Hepatocyte (in vitro differentiated cells): ENCODE measurements around the gene NAV3. TPM values are rescaled to one million over a fixed set of nuclear protein-coding genes. Genes with fewer than 3 reads are reported as not detected.
"Not testable (repeated sequence)": the region's sequence is repeated elsewhere in the genome, so short reads cannot be mapped to it uniquely, and the experiment has no call there.

ENCODE experiments used
- DNase-seq: peaks from one replicate; pipeline ENCODE4 v3.0.0-alpha.2; 2016; ENCODE audit warnings: low spot score
- H2AFZ ChIP-seq: fragments of 200-600 bp; sonication (generic); 2 replicates; pipeline ENCODE4 v1.6.0; 2016; ENCODE audit warnings: antibody characterized with exemption, mild to moderate bottlenecking
- H3K27ac ChIP-seq: fragments of 200-600 bp; sonication (generic); 2 replicates; pipeline ENCODE4 v1.5.1; 2016; ENCODE audit warnings: mild to moderate bottlenecking
- H3K27me3 ChIP-seq: fragments of 200-600 bp; sonication (generic); 2 replicates; pipeline ENCODE4 v1.6.1; 2016
- H3K36me3 ChIP-seq: fragments of 200-600 bp; sonication (generic); replicated peaks from 2 replicates; pipeline ENCODE4 v1.5.1; 2016; ENCODE audit warnings: low read depth; ENCODE audit not compliant: insufficient read depth
- H3K4me1 ChIP-seq: fragments of 200-600 bp; sonication (generic); 2 replicates; pipeline ENCODE4 v1.5.1; 2016; ENCODE audit warnings: mild to moderate bottlenecking, moderate library complexity; ENCODE audit not compliant: insufficient read depth
- H3K4me2 ChIP-seq: fragments of 200-600 bp; sonication (generic); 2 replicates; pipeline ENCODE4 v1.6.0; 2016
- H3K4me3 ChIP-seq: fragments of 200-600 bp; sonication (generic); 2 replicates; pipeline ENCODE4 v1.5.1; 2016; ENCODE audit warnings: mild to moderate bottlenecking
- H3K79me2 ChIP-seq: fragments of 200-600 bp; sonication (generic); 2 replicates; pipeline ENCODE4 v1.6.0; 2017; ENCODE audit warnings: mild to moderate bottlenecking
- H3K9me2 ChIP-seq: fragments of 200-600 bp; sonication (generic); replicated peaks from 2 replicates; pipeline ENCODE4 v1.6.0; 2017; ENCODE audit warnings: mild to moderate bottlenecking; ENCODE audit not compliant: insufficient read depth
- H3K9me3 ChIP-seq: fragments of 200-600 bp; sonication (generic); 2 replicates; pipeline ENCODE4 v1.5.1; 2016; ENCODE audit warnings: low read depth, mild to moderate bottlenecking
- H4K20me1 ChIP-seq: fragments of 200-600 bp; sonication (generic); 2 replicates; pipeline ENCODE4 v1.6.0; 2016; ENCODE audit warnings: mild to moderate bottlenecking; ENCODE audit not compliant: insufficient read depth, poor library complexity, severe bottlenecking
- EZH2 ChIP-seq: fragments of 200-600 bp; sonication (generic); IDR thresholded peaks from 2 replicates; pipeline ENCODE4 v1.6.1; 2016; ENCODE audit warnings: antibody characterized with exemption, mild to moderate bottlenecking, borderline replicate concordance
- EZH2phosphoT487 ChIP-seq: fragments of 200-600 bp; sonication (generic); IDR thresholded peaks from one replicate; pipeline ENCODE4 v1.6.1; 2018; ENCODE audit warnings: antibody characterized with exemption, mild to moderate bottlenecking, low read depth, moderate library complexity; ENCODE audit not compliant: unreplicated experiment, severe bottlenecking
- WGBS: methylation state at CpG from one replicate; pipeline ENCODE4 v1.1.6; 2016; ENCODE audit warnings: low lambda C conversion rate; ENCODE audit errors: missing lambda C conversion rate; 5-methylcytosine and 5-hydroxymethylcytosine counted together
- polyA plus RNA-seq: library from polyadenylated mRNA; unstranded; fragments of >200 nt; fragmentation: Nextera tagmentation; extraction: Ambion mirVana; gene quantifications from 2 replicates; pipeline ENCODE4 v1.2.1, GENCODE V29; 2016
- total RNA-seq: library from RNA; depleted of rRNA; stranded (reverse); fragments of >200 nt; gene quantifications from 2 replicates; pipeline ENCODE4 v1.2.3, GENCODE V29; 2014
- TF ChIP-seq, protein P1 (sequence below): fragments of 200-600 bp; sonication (generic); IDR thresholded peaks from 2 replicates; pipeline ENCODE4 v1.5.1; 2016; ENCODE audit warnings: antibody characterized with exemption, mild to moderate bottlenecking; ENCODE audit not compliant: poor library complexity

The NAV3 gene
- total and polyA plus RNA-seq, 2 experiments from 2014 or later = 1.4 to 9.2 TPM

DNA sequence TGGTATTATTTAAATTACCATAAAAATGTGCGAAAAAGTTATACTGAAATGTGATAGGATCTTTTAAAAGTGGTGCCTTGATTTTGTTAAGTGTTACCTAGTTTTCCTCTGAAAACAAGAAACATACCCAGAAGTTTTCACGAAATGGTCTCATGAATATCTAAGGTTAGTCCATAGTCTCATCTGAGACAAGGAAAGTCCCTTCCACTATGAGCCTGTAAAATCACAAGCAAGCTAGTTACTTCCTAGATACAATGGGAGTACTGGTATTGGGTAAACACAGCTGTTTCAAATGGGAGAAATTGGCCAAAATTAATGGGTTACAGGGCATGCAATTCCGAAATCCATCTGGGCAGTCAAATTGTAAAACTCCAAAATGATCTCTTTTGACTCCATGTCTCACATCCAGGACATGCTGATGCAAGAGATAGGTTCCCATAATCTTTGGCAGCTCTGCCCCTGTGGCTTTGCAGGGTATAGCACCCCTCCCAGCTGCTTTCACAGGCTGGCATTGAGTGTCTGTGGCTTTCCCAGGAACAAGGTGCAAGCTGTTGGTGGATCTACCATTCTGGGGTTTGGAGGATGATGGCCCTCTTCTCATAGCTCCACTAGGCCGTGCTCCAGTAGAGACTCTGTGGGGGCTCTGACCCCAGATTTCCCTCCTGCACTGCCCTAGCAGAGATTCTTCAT lies 271.4 kb downstream of the NAV3 start:
- no peak overlapping the region for H3K4me3 ChIP-seq
- WGBS = 79% methylated on average over 4 of the region's 4 CpGs
- H3K27me3 ChIP-seq = no peaks in the 10 kb centered on the region
- H2AFZ ChIP-seq = no peak overlapping the region
- H3K79me2 ChIP-seq = no peaks in the 10 kb centered on the region
- no peak for DNase-seq
- H3K36me3 ChIP-seq = no peaks in the 10 kb centered on the region
- TF ChIP-seq EZH2 (no peak), EZH2phosphoT487 (no peak)
- TF ChIP-seq, protein P1, sequence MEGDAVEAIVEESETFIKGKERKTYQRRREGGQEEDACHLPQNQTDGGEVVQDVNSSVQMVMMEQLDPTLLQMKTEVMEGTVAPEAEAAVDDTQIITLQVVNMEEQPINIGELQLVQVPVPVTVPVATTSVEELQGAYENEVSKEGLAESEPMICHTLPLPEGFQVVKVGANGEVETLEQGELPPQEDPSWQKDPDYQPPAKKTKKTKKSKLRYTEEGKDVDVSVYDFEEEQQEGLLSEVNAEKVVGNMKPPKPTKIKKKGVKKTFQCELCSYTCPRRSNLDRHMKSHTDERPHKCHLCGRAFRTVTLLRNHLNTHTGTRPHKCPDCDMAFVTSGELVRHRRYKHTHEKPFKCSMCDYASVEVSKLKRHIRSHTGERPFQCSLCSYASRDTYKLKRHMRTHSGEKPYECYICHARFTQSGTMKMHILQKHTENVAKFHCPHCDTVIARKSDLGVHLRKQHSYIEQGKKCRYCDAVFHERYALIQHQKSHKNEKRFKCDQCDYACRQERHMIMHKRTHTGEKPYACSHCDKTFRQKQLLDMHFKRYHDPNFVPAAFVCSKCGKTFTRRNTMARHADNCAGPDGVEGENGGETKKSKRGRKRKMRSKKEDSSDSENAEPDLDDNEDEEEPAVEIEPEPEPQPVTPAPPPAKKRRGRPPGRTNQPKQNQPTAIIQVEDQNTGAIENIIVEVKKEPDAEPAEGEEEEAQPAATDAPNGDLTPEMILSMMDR = no peak
- H3K9me3 ChIP-seq = no peaks in the 10 kb centered on the region
- H3K27ac ChIP-seq = no peak overlapping the region
- no peak overlapping the region for H3K4me2 ChIP-seq
- H4K20me1 ChIP-seq = no peaks in the 10 kb centered on the region
- peaks cover 13% of the 10 kb centered on the region for H3K4me1 ChIP-seq
- H3K9me2 ChIP-seq = no peaks in the 10 kb centered on the region

DNA sequence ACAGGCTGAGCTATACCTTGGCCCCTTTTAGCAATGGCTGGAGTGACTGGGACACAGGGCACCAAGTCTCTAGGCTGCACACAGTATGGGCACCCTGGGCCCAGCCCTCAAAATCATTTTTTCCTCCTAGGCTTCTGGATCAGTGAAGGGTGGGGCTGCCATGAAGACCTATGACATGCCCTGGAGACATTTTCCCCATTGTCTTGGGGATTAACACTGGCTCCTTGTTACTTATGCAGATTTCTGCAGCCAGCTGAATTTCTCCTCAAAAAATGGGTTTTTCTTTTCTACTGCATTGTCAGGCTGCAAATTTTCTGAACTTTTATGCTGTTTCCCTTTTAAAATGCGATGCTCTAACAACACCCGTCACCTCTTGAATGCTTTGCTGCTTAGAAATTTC lies 272.1 kb downstream of the NAV3 start:
- peaks cover 13% of the 10 kb centered on the region for H3K4me1 ChIP-seq
- not testable (repeated sequence) for DNase-seq, H3K9me3 ChIP-seq, H3K4me3 ChIP-seq, H2AFZ ChIP-seq, H3K4me2 ChIP-seq, H4K20me1 ChIP-seq, H3K27me3 ChIP-seq, H3K36me3 ChIP-seq, H3K27ac ChIP-seq, H3K79me2 ChIP-seq, H3K9me2 ChIP-seq
- 93% methylated on average over 2 of the region's 2 CpGs for WGBS

DNA sequence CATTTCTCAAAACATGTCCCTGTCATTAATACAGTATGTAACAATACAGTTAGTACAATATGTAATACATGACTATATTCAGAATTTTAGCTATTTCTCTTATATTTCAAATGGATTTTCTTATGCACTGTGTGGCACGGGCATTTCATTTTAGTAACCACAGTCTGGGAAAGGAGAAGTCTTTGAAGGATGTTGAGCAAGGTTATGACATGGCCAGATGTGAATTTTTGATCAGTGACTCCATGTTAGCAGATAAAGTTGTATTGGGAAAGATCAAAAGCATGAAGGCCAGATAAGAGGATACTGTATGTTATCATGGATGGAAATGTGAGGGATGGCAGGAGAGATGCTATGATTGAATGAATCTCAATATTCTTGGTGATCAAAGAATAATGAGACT lies 285.2 kb downstream of the NAV3 start:
- 77% methylated on average over 1 of the region's 1 CpG for WGBS
- no peaks in the 10 kb centered on the region for H3K27me3 ChIP-seq
- H3K36me3 ChIP-seq = no peaks in the 10 kb centered on the region
- H3K4me2 ChIP-seq = no peak overlapping the region
- no peak overlapping the region for H3K27ac ChIP-seq
- no peaks in the 10 kb centered on the region for H3K9me3 ChIP-seq
- TF ChIP-seq EZH2 (no peak), EZH2phosphoT487 (no peak)
- TF ChIP-seq, protein P1 = no peak
- H2AFZ ChIP-seq = no peak overlapping the region
- no peaks in the 10 kb centered on the region for H3K79me2 ChIP-seq
- no peak overlapping the region for H3K4me3 ChIP-seq
- no peaks in the 10 kb centered on the region for H4K20me1 ChIP-seq
- H3K9me2 ChIP-seq = no peaks in the 10 kb centered on the region
- H3K4me1 ChIP-seq = no peaks in the 10 kb centered on the region
- DNase-seq = no peak

DNA sequence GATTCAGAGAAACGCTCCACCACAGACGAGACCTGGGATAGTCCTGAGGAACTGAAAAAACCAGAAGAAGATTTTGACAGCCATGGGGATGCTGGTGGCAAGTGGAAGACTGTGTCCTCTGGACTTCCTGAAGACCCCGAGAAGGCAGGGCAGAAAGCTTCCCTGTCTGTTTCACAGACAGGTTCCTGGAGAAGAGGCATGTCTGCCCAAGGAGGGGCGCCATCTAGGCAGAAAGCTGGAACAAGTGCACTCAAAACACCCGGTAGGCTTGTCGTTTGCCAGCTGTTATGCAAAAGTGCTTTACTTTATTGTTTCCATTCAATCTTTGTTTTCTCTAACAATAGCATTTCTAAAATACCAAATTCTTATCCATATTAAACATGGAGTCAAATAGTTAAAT lies 287.3 kb downstream of the NAV3 start:
- H3K4me3 ChIP-seq = no peak overlapping the region
- DNase-seq = no peak
- H3K36me3 ChIP-seq = no peaks in the 10 kb centered on the region
- no peaks in the 10 kb centered on the region for H3K9me3 ChIP-seq
- H2AFZ ChIP-seq = no peak overlapping the region
- no peak overlapping the region for H3K27ac ChIP-seq
- WGBS = 66% methylated on average over 6 of the region's 6 CpGs
- no peaks in the 10 kb centered on the region for H3K4me1 ChIP-seq
- H3K79me2 ChIP-seq = no peaks in the 10 kb centered on the region
- TF ChIP-seq, protein P1 = peak; percentile 6
- no peak for TF ChIP-seq EZH2phosphoT487
- no peak for TF ChIP-seq EZH2
- no peaks in the 10 kb centered on the region for H4K20me1 ChIP-seq
- no peak overlapping the region for H3K4me2 ChIP-seq
- no peaks in the 10 kb centered on the region for H3K27me3 ChIP-seq
- no peaks in the 10 kb centered on the region for H3K9me2 ChIP-seq
